H1 (cell line): ENCODE measurements around the gene FAM131A. TPM values are rescaled to one million over a fixed set of nuclear protein-coding genes. Genes with fewer than 3 reads are reported as not detected.

Experiments
- EP300 ChIP-seq, 2 experiments: IDR thresholded peaks; 1 replicate in 1 of 2; 2 replicates in 1 of 2; pipeline ENCODE4 v1.6.1; 2011 to 2012; ENCODE audit warnings: low read depth in 2 of 2, low read length in 2 of 2, mild to moderate bottlenecking in 2 of 2, borderline replicate concordance in 1 of 2, inconsistent platforms in 1 of 2, moderate library complexity in 1 of 2
- MAFK ChIP-seq: IDR thresholded peaks from 2 replicates; pipeline ENCODE4 v1.6.1; 2012; ENCODE audit warnings: low read depth, mild to moderate bottlenecking, improper control_type of control experiment, low read length
- polyA plus RNA-seq, 7 experiments: library from polyadenylated mRNA; depleted of rRNA in 3 of 7; stranded (reverse) in 5 of 7; unstranded in 2 of 7; fragments of >200 nt in 5 of 7; fragments of 200-250 nt in 2 of 7; gene quantifications; 1 replicate in 5 of 7; 2 replicates in 1 of 7; 4 replicates in 1 of 7; pipeline versions ENCODE4 v1.2.1 to v1.2.3, GENCODE V29; 2011 to 2013; ENCODE audit warnings: missing spikeins in 2 of 7, mixed read lengths in 2 of 7
- total RNA-seq: library from RNA; stranded (reverse); fragmentation: NEBNext Ultra II Directional; extraction: Animal tissue kit (Norgen Biotek cat#: 25700); gene quantifications from 2 replicates; pipeline ENCODE4 v1.2.1, GENCODE V29; 2021
- TF ChIP-seq, protein P1 (sequence below): fragments of 300-600 bp; sonication (generic); IDR thresholded peaks from 2 replicates; pipeline ENCODE4 v1.7.1; 2012; ENCODE audit warnings: low read length, moderate library complexity, mild to moderate bottlenecking, inconsistent platforms; ENCODE audit not compliant: insufficient replicate concordance

The FAM131A gene
- total and polyA plus RNA-seq, 2 of the 8 experiments (the other 6 are each of a cell fraction or from before 2014, with no cell fraction given), result 16.0 to 21.9 TPM

DNA sequence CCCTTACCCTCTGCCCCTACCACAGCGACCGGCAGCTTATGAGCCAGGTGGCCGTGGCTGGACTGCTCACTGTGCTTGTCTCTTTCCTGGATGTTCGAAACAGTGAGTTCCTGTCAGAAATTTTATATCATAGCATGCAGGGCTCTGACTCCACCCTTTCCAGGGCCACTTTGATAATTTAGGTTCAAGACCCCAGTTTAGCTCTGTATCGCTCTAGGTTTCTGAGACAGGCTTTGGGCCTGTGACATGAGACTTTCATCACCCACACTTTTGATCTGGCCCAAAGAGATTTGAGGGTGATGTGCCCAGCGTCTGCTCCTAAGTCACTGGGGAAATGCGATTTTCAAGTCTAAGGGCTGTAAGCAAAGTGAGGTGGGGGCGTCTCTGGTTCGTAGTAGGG, 29.5 kb upstream of the FAM131A start (continued):
- TF ChIP-seq, protein P1, sequence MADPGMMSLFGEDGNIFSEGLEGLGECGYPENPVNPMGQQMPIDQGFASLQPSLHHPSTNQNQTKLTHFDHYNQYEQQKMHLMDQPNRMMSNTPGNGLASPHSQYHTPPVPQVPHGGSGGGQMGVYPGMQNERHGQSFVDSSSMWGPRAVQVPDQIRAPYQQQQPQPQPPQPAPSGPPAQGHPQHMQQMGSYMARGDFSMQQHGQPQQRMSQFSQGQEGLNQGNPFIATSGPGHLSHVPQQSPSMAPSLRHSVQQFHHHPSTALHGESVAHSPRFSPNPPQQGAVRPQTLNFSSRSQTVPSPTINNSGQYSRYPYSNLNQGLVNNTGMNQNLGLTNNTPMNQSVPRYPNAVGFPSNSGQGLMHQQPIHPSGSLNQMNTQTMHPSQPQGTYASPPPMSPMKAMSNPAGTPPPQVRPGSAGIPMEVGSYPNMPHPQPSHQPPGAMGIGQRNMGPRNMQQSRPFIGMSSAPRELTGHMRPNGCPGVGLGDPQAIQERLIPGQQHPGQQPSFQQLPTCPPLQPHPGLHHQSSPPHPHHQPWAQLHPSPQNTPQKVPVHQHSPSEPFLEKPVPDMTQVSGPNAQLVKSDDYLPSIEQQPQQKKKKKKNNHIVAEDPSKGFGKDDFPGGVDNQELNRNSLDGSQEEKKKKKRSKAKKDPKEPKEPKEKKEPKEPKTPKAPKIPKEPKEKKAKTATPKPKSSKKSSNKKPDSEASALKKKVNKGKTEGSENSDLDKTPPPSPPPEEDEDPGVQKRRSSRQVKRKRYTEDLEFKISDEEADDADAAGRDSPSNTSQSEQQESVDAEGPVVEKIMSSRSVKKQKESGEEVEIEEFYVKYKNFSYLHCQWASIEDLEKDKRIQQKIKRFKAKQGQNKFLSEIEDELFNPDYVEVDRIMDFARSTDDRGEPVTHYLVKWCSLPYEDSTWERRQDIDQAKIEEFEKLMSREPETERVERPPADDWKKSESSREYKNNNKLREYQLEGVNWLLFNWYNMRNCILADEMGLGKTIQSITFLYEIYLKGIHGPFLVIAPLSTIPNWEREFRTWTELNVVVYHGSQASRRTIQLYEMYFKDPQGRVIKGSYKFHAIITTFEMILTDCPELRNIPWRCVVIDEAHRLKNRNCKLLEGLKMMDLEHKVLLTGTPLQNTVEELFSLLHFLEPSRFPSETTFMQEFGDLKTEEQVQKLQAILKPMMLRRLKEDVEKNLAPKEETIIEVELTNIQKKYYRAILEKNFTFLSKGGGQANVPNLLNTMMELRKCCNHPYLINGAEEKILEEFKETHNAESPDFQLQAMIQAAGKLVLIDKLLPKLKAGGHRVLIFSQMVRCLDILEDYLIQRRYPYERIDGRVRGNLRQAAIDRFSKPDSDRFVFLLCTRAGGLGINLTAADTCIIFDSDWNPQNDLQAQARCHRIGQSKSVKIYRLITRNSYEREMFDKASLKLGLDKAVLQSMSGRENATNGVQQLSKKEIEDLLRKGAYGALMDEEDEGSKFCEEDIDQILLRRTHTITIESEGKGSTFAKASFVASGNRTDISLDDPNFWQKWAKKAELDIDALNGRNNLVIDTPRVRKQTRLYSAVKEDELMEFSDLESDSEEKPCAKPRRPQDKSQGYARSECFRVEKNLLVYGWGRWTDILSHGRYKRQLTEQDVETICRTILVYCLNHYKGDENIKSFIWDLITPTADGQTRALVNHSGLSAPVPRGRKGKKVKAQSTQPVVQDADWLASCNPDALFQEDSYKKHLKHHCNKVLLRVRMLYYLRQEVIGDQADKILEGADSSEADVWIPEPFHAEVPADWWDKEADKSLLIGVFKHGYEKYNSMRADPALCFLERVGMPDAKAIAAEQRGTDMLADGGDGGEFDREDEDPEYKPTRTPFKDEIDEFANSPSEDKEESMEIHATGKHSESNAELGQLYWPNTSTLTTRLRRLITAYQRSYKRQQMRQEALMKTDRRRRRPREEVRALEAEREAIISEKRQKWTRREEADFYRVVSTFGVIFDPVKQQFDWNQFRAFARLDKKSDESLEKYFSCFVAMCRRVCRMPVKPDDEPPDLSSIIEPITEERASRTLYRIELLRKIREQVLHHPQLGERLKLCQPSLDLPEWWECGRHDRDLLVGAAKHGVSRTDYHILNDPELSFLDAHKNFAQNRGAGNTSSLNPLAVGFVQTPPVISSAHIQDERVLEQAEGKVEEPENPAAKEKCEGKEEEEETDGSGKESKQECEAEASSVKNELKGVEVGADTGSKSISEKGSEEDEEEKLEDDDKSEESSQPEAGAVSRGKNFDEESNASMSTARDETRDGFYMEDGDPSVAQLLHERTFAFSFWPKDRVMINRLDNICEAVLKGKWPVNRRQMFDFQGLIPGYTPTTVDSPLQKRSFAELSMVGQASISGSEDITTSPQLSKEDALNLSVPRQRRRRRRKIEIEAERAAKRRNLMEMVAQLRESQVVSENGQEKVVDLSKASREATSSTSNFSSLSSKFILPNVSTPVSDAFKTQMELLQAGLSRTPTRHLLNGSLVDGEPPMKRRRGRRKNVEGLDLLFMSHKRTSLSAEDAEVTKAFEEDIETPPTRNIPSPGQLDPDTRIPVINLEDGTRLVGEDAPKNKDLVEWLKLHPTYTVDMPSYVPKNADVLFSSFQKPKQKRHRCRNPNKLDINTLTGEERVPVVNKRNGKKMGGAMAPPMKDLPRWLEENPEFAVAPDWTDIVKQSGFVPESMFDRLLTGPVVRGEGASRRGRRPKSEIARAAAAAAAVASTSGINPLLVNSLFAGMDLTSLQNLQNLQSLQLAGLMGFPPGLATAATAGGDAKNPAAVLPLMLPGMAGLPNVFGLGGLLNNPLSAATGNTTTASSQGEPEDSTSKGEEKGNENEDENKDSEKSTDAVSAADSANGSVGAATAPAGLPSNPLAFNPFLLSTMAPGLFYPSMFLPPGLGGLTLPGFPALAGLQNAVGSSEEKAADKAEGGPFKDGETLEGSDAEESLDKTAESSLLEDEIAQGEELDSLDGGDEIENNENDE, result no peak
- no peak for TF ChIP-seq MAFK
- TF ChIP-seq EP300 (IDR thresholded peaks at IDR 0.05; ENCODE audit: borderline replicate concordance in 1 of 2, low read depth in 2 of 2, low read length in 2 of 2), result no peak
- TF ChIP-seq, all 59 proteins: peak for 0
